Measurements from ENCODE around the gene CD200R1L.
A peak's percentile ranks its signal among the peaks of the same experiment; 100 is the strongest.

CD200R1L gene

GRCh38 chr3:112786002-112786590 lies 60.6 kb downstream of the CD200R1L start:
- DNase-seq: no peak

GRCh38 chr3:112785321-112786001 lies 61.2 kb downstream of the CD200R1L start:
- no peak for DNase-seq

- no peak for DNase-seq
Measured at GRCh38 chr3:112782491-112782890, 64.2 kb downstream of the CD200R1L start.

- no peak for DNase-seq
Measured at GRCh38 chr3:112781599-112781998, 65.1 kb downstream of the CD200R1L start.

GRCh38 chr3:112779558-112780480 lies 66.8 kb downstream of the CD200R1L start:
- no peak for DNase-seq

- no peak for DNase-seq
Measured at GRCh38 chr3:112779011-112779410, 67.7 kb downstream of the CD200R1L start.

- no peak for DNase-seq
Measured at GRCh38 chr3:112778353-112778948, 68.2 kb downstream of the CD200R1L start.

GRCh38 chr3:112777811-112778210 lies 68.9 kb downstream of the CD200R1L start:
- no peak for DNase-seq

GRCh38 chr3:112776836-112777235 lies 69.8 kb downstream of the CD200R1L start:
- no peak for DNase-seq

- no peak for DNase-seq
Measured at GRCh38 chr3:112776000-112776399, 70.7 kb downstream of the CD200R1L start.

GRCh38 chr3:112775011-112775742 lies 71.5 kb downstream of the CD200R1L start:
- no peak for DNase-seq

GRCh38 chr3:112774293-112774926 lies 72.3 kb downstream of the CD200R1L start:
- no peak for DNase-seq

GRCh38 chr3:112773864-112774263 lies 72.8 kb downstream of the CD200R1L start:
- peak; percentile 23 for DNase-seq

- DNase-seq: no peak
Measured at GRCh38 chr3:112770951-112771350, 75.7 kb downstream of the CD200R1L start.

- peak; percentile 45 for DNase-seq
Measured at GRCh38 chr3:112770032-112770626, 76.5 kb downstream of the CD200R1L start.

GRCh38 chr3:112769286-112769978 lies 77.2 kb downstream of the CD200R1L start:
- DNase-seq: no peak

- DNase-seq: no peak
Measured at GRCh38 chr3:112767777-112768176, 78.9 kb downstream of the CD200R1L start.

- DNase-seq: no peak
Measured at GRCh38 chr3:112767177-112767576, 79.5 kb downstream of the CD200R1L start.
